ENCODE data around the gene VSTM4. TPM values are rescaled to one million over a fixed set of nuclear protein-coding genes. Genes with fewer than 3 reads are reported as not detected.

Gene VSTM4
- total RNA-seq, 2 donors from 2014 or later: 0.25 TPM; not detected in 1

GRCh38 chr10:49120911-49121310 is 5.6 kb upstream of the VSTM4 start:
- Mint-ChIP-seq H3K27me3 (ENCODE audit: low read depth) (peaks cover 38% of the 10 kb centered on the region), H3K4me3 (no peak overlapping the region), H3K4me1 (ENCODE audit: low read depth) (no peaks in the 10 kb centered on the region), H3K36me3 (ENCODE audit: insufficient read depth in 2 of 2) (peaks cover 0 to 2% of the 10 kb centered on the region in 2 donors), H3K9me3 (peaks cover 2 to 3% of the 10 kb centered on the region in 2 donors), H3K27ac (no peak overlapping the region)
- no peak for DNase-seq
- no peak for ATAC-seq (replicated peaks in 1 of 2)

DNA sequence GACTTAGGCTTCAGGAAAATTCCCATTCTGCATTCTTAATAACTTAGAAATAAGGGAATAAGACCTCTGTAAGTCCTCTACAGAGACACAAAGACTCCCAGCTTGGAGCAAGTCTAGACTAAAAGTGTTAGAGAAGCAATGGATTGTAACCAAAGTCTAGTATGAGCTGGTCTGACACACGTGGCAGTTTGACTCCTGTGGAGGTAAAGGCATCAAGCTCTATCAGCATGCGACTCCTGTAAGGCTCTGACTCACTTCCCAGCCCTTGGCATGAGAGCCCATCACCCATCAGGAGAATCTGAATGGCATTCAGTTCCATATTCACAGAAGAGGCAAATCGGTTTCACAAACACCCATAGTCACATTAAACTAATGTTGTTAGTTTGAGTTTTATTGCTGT is 4.4 kb upstream of the VSTM4 start:
- no peaks in the 10 kb centered on the region for H3K4me1 Mint-ChIP-seq (ENCODE audit: low read depth)
- ATAC-seq (replicated peaks in 1 of 2) (no peak), DNase-seq (no peak)
- H3K27ac Mint-ChIP-seq: no peak overlapping the region
- no peak overlapping the region for H3K4me3 Mint-ChIP-seq
- H3K36me3 Mint-ChIP-seq (ENCODE audit: insufficient read depth in 2 of 2): peaks cover 0 to 2% of the 10 kb centered on the region in 2 donors
- peaks cover 40% of the 10 kb centered on the region for H3K27me3 Mint-ChIP-seq (ENCODE audit: low read depth)
- H3K9me3 Mint-ChIP-seq: peaks cover 2 to 3% of the 10 kb centered on the region in 2 donors

GRCh38 chr10:49118430-49119074 is 3.2 kb upstream of the VSTM4 start:
- no peak overlapping the region for H3K4me3 Mint-ChIP-seq
- H3K4me1 Mint-ChIP-seq (ENCODE audit: low read depth): no peaks in the 10 kb centered on the region
- peaks cover 52% of the 10 kb centered on the region for H3K27me3 Mint-ChIP-seq (ENCODE audit: low read depth)
- DNase-seq (no peak), ATAC-seq (replicated peaks in 1 of 2) (no peak)
- peaks cover 2 to 3% of the 10 kb centered on the region in 2 donors for H3K9me3 Mint-ChIP-seq
- no peak overlapping the region for H3K27ac Mint-ChIP-seq
- H3K36me3 Mint-ChIP-seq (ENCODE audit: insufficient read depth in 2 of 2): peaks cover 0 to 2% of the 10 kb centered on the region in 2 donors

GRCh38 chr10:49117376-49118070 is 2.2 kb upstream of the VSTM4 start:
- Mint-ChIP-seq H3K4me3 (no peak overlapping the region), H3K36me3 (ENCODE audit: insufficient read depth in 2 of 2) (peaks cover 0 to 2% of the 10 kb centered on the region in 2 donors), H3K9me3 (peaks cover 2 to 3% of the 10 kb centered on the region in 2 donors), H3K4me1 (ENCODE audit: low read depth) (no peaks in the 10 kb centered on the region), H3K27ac (no peak overlapping the region), H3K27me3 (ENCODE audit: low read depth) (peaks cover 55% of the 10 kb centered on the region)
- no peak for ATAC-seq (replicated peaks in 1 of 2)
- DNase-seq: no peak

GRCh38 chr10:49116509-49117375 is 1.4 kb upstream of the VSTM4 start:
- DNase-seq (no peak), ATAC-seq (replicated peaks in 1 of 2) (peak; percentile 9 to 22)
- Mint-ChIP-seq H3K9me3 (peaks cover under 1 to 1% of the 10 kb centered on the region in 2 donors), H3K36me3 (ENCODE audit: insufficient read depth in 2 of 2) (peaks cover 0 to under 1% of the 10 kb centered on the region in 2 donors), H3K27ac (no peak overlapping the region), H3K27me3 (ENCODE audit: low read depth) (peaks cover 52% of the 10 kb centered on the region), H3K4me3 (no peak overlapping the region), H3K4me1 (ENCODE audit: low read depth) (no peaks in the 10 kb centered on the region)

DNA sequence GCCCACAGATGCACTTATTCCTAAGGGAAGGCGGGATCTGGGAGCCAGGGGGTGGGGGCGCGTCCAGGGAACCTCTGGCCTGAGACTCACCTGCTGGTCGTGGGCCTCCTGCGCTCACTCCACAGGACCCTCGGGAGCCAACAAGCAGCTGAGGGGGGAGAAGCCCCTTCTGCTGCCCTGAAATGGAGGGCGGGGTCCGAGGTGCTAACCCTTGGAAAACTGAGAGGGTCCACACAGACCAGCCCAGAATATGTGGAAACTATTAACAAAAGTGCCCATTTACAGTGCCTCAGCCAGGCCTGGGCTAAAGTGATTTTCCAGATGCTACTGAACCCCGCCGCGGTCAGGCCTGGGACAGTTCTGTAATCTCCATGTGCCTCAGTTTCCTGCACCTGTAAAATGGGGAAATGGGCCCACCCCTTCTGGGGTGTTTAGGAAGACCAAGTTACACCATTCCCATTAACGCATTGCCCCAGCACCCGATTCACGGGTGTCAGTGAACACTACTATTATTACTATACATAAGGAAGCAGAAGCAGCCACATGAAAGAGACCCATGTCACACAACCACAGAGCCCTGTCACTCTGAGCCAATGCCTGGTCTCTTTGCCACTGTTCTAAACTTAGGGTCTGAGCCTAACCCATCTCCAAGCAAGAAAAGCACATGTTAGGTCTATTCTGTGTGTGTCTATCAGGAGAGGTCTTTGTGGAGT is 630 bp upstream of the VSTM4 start:
- H3K4me3 Mint-ChIP-seq: peak overlapping the region in 1 of 2 donors; percentile 27
- H3K9me3 Mint-ChIP-seq: no peaks in the 10 kb centered on the region
- no peaks in the 10 kb centered on the region for H3K36me3 Mint-ChIP-seq (ENCODE audit: insufficient read depth in 2 of 2)
- peaks cover 44% of the 10 kb centered on the region for H3K27me3 Mint-ChIP-seq (ENCODE audit: low read depth)
- peak; percentile 64 to 77 for ATAC-seq (replicated peaks in 1 of 2)
- peak; percentile 10 to 20 for DNase-seq
- no peaks in the 10 kb centered on the region for H3K4me1 Mint-ChIP-seq (ENCODE audit: low read depth)
- H3K27ac Mint-ChIP-seq: no peak overlapping the region

GRCh38 chr10:49114718-49115014 is 656 bp downstream of the VSTM4 start:
- H3K9me3 Mint-ChIP-seq: no peaks in the 10 kb centered on the region
- no peak overlapping the region for H3K27ac Mint-ChIP-seq
- H3K36me3 Mint-ChIP-seq (ENCODE audit: insufficient read depth in 2 of 2): no peaks in the 10 kb centered on the region
- no peak for DNase-seq
- H3K4me3 Mint-ChIP-seq: peak overlapping the region; percentile 43 to 55
- no peaks in the 10 kb centered on the region for H3K4me1 Mint-ChIP-seq (ENCODE audit: low read depth)
- ATAC-seq (replicated peaks in 1 of 2): no peak
- H3K27me3 Mint-ChIP-seq (ENCODE audit: low read depth): peaks cover 40% of the 10 kb centered on the region

GRCh38 chr10:49113741-49114141 is 1.6 kb downstream of the VSTM4 start:
- Mint-ChIP-seq H3K27me3 (ENCODE audit: low read depth) (peaks cover 38% of the 10 kb centered on the region), H3K9me3 (no peaks in the 10 kb centered on the region)
- DNase-seq: no peak

DNA sequence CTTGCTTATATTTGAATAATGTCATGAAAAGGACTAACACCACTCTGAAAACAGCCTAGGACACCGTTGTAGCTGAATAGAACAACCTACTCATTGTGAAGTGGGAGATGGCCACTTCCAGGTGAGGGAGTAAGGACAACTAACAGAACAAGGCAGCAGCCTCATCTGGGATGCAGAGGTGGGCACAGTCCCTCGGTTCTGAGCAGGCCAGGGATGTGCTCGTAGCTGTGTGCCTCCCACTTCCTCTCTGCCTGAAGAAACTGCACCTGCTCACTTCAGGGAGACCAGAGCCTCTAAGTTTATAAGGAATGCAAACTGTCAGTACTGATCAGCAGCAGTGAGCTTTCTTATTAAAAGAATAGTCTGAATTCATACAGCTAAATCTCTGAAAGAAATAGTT is 2.5 kb downstream of the VSTM4 start:
- Mint-ChIP-seq H3K27me3 (ENCODE audit: low read depth) (peaks cover 29% of the 10 kb centered on the region), H3K9me3 (no peaks in the 10 kb centered on the region), H3K27ac (no peak overlapping the region), H3K4me1 (ENCODE audit: low read depth) (no peaks in the 10 kb centered on the region), H3K36me3 (ENCODE audit: insufficient read depth in 2 of 2) (no peaks in the 10 kb centered on the region), H3K4me3 (no peak overlapping the region)
- ATAC-seq (replicated peaks in 1 of 2): no peak
- no peak for DNase-seq

More at GRCh38 chr10:49113741-49114141, 1.6 kb downstream of the VSTM4 start:
- Mint-ChIP-seq H3K36me3 (ENCODE audit: insufficient read depth in 2 of 2) (no peaks in the 10 kb centered on the region), H3K27ac (no peak overlapping the region), H3K4me1 (ENCODE audit: low read depth) (no peaks in the 10 kb centered on the region), H3K4me3 (no peak overlapping the region)
- ATAC-seq (replicated peaks in 1 of 2): no peak

GRCh38 chr10:49112098-49112497 is 3.2 kb downstream of the VSTM4 start:
- ATAC-seq (replicated peaks in 1 of 2): no peak
- no peak for DNase-seq
- H3K4me1 Mint-ChIP-seq (ENCODE audit: low read depth): no peaks in the 10 kb centered on the region
- no peaks in the 10 kb centered on the region for H3K9me3 Mint-ChIP-seq
- no peaks in the 10 kb centered on the region for H3K36me3 Mint-ChIP-seq (ENCODE audit: insufficient read depth in 2 of 2)
- no peak overlapping the region for H3K4me3 Mint-ChIP-seq
- H3K27ac Mint-ChIP-seq: no peak overlapping the region
- peaks cover 27% of the 10 kb centered on the region for H3K27me3 Mint-ChIP-seq (ENCODE audit: low read depth)

DNA sequence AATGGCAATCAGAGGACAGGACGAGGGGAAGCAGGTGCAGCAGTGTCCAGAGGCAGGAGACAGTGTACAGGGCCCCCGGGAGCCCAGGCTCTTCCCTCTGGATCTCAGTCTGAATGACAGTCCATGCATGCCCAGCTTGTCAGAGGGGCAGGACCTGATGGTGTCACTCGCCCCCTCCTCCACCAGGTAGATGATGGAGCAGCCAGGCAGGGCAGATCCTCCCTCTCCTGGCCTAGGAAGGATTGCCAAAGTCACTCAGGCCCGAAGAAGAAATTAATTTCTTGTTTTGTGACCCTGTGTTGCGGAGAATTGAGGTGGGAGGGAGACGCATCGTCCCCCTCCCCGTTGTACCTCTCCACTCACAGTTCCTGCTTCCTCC is 4.0 kb downstream of the VSTM4 start:
- peaks cover 26% of the 10 kb centered on the region for H3K27me3 Mint-ChIP-seq (ENCODE audit: low read depth)
- ATAC-seq (replicated peaks in 1 of 2) (no peak), DNase-seq (no peak)
- no peaks in the 10 kb centered on the region for H3K9me3 Mint-ChIP-seq
- H3K4me3 Mint-ChIP-seq: no peak overlapping the region
- no peaks in the 10 kb centered on the region for H3K36me3 Mint-ChIP-seq (ENCODE audit: insufficient read depth in 2 of 2)
- no peaks in the 10 kb centered on the region for H3K4me1 Mint-ChIP-seq (ENCODE audit: low read depth)
- H3K27ac Mint-ChIP-seq: no peak overlapping the region

GRCh38 chr10:49110684-49111319 is 4.5 kb downstream of the VSTM4 start:
- no peak for ATAC-seq (replicated peaks in 1 of 2)
- no peak overlapping the region for H3K4me3 Mint-ChIP-seq
- peaks cover 24% of the 10 kb centered on the region for H3K27me3 Mint-ChIP-seq (ENCODE audit: low read depth)
- no peak for DNase-seq
- H3K36me3 Mint-ChIP-seq (ENCODE audit: insufficient read depth in 2 of 2): no peaks in the 10 kb centered on the region
- no peaks in the 10 kb centered on the region for H3K4me1 Mint-ChIP-seq (ENCODE audit: low read depth)
- H3K27ac Mint-ChIP-seq: no peak overlapping the region
- H3K9me3 Mint-ChIP-seq: no peaks in the 10 kb centered on the region

Measured in activated T-cell treated with anti-CD3 and anti-CD28 coated beads, Interleukin-2, amount 50 U/mL, for 72 hours (primary cell).